ENCODE measurements around the gene TEF.
A peak's percentile ranks its signal among the peaks of the same experiment; 100 is the strongest.
"Not testable (repeated sequence)": the region's sequence is repeated elsewhere in the genome, so short reads cannot be mapped to it uniquely, and the experiment has no call there.

Gene TEF

GRCh38 chr22:41382610-41383009 is 868 bp downstream of the TEF start:
- DNase-seq (ENCODE audit: low read depth in 2 of 2): no peak

GRCh38 chr22:41383085-41383484 is 1.3 kb downstream of the TEF start:
- no peak for DNase-seq (ENCODE audit: low read depth in 2 of 2)

- DNase-seq (ENCODE audit: low read depth in 2 of 2): no peak
Observed at GRCh38 chr22:41384128-41384527, 2.4 kb downstream of the TEF start.

- DNase-seq (ENCODE audit: low read depth in 2 of 2): no peak
Observed at GRCh38 chr22:41387341-41387740, 5.6 kb downstream of the TEF start.

GRCh38 chr22:41394012-41394356 is 12.2 kb downstream of the TEF start:
- DNase-seq (ENCODE audit: low read depth in 2 of 2): no peak

- no peak for DNase-seq (ENCODE audit: low read depth in 2 of 2)
Observed at GRCh38 chr22:41395531-41396240, 13.9 kb downstream of the TEF start.

GRCh38 chr22:41397143-41397811 is 15.5 kb downstream of the TEF start:
- DNase-seq (ENCODE audit: low read depth in 2 of 2): no peak

GRCh38 chr22:41398921-41399320 is 17.2 kb downstream of the TEF start:
- DNase-seq (ENCODE audit: low read depth in 2 of 2): no peak

- DNase-seq (ENCODE audit: low read depth in 2 of 2): no peak
Observed at GRCh38 chr22:41401781-41402648, 20.3 kb downstream of the TEF start.

GRCh38 chr22:41402851-41403250 is 21.1 kb downstream of the TEF start:
- not testable (repeated sequence) for DNase-seq (ENCODE audit: low read depth in 2 of 2)

GRCh38 chr22:41403532-41404318 is 22.0 kb downstream of the TEF start:
- peak; percentile 76 for DNase-seq (ENCODE audit: low read depth in 2 of 2)

GRCh38 chr22:41405588-41405987 is 23.8 kb downstream of the TEF start:
- DNase-seq (ENCODE audit: low read depth in 2 of 2): no peak

GRCh38 chr22:41406410-41406809 is 24.7 kb downstream of the TEF start:
- no peak for DNase-seq (ENCODE audit: low read depth in 2 of 2)

GRCh38 chr22:41407433-41407832 is 25.7 kb downstream of the TEF start:
- no peak for DNase-seq (ENCODE audit: low read depth in 2 of 2)

GRCh38 chr22:41408665-41409064 is 26.9 kb downstream of the TEF start:
- DNase-seq (ENCODE audit: low read depth in 2 of 2): no peak

- no peak for DNase-seq (ENCODE audit: low read depth in 2 of 2)
Observed at GRCh38 chr22:41410311-41410751, 28.6 kb downstream of the TEF start.

- no peak for DNase-seq (ENCODE audit: low read depth in 2 of 2)
Observed at GRCh38 chr22:41411021-41411851, 29.5 kb downstream of the TEF start.

- no peak for DNase-seq (ENCODE audit: low read depth in 2 of 2)
Observed at GRCh38 chr22:41415554-41415953, 33.8 kb downstream of the TEF start.

GRCh38 chr22:41417622-41418390 is 36.1 kb downstream of the TEF start:
- no peak for DNase-seq (ENCODE audit: low read depth in 2 of 2)

GRCh38 chr22:41418717-41419116 is 37.0 kb downstream of the TEF start:
- DNase-seq (ENCODE audit: low read depth in 2 of 2): no peak

Data from activated CD4-positive, alpha-beta T cell treated with anti-CD3 and anti-CD28 coated beads for 24 hours (primary cell).